HG02623 (cell line): Measurements from ENCODE around the gene HCFC1R1.

ENCODE experiments used
- ATAC-seq: cut with Tn5 transposase; IDR thresholded peaks from one replicate; pipeline ENCODE4 v1.9.1; 2021; ENCODE audit warnings: moderate library complexity; ENCODE audit not compliant: unreplicated experiment

The HCFC1R1 gene

DNA sequence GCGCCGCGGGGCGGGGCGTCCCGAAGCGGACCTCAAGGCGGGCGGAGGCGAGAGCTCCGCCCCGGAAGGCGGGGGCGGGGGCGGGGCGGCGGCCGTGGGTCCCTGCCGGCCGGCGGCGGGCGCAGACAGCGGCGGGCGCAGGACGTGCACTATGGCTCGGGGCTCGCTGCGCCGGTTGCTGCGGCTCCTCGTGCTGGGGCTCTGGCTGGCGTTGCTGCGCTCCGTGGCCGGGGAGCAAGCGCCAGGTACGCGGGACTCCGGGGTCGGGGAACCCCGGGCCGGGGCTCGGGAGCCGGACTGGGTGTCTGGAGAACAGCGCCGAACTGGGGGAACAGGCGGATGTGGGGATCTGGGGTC is 3.5 kb downstream of the HCFC1R1 start, which contains the start of gene TNFRSF12A:
Gene TNFRSF12A, plus strand, starts transcription at position 122 of the 357 bp plus-strand sequence. Its CDS starts 30 bp downstream, at position 152.
- no peak for ATAC-seq

DNA sequence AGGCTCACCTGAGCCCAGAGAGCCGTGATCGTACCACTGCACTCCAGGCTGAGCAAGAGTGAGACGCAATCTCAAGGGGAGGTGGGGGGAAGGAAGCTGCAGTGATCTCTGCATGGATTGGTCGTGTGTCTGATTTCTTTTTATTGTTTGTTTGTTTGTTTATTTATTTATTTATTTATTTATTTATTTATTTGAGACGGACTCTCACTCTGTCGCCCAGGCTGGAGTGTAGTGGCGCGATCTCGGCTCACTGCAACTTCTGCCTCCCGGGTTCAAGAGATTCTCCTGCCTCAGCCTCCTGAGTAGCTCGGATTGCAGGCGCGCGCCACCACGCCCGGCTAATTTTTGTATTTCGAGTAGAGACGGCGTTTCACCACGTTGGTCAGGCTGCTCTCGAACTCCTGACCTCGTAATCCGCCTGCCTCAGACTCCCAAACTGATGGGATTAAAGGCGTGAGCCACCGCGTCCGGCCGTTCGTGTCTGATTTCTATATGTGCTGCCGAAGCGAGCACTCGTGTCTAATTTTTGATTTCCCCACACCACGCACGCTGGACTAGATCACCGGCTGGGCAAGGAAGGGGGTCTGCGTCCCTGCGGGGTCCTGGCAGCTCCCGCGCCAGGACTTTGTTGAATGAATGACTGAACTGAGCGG is 4.0 kb downstream of the HCFC1R1 start:
- no peak for ATAC-seq

DNA sequence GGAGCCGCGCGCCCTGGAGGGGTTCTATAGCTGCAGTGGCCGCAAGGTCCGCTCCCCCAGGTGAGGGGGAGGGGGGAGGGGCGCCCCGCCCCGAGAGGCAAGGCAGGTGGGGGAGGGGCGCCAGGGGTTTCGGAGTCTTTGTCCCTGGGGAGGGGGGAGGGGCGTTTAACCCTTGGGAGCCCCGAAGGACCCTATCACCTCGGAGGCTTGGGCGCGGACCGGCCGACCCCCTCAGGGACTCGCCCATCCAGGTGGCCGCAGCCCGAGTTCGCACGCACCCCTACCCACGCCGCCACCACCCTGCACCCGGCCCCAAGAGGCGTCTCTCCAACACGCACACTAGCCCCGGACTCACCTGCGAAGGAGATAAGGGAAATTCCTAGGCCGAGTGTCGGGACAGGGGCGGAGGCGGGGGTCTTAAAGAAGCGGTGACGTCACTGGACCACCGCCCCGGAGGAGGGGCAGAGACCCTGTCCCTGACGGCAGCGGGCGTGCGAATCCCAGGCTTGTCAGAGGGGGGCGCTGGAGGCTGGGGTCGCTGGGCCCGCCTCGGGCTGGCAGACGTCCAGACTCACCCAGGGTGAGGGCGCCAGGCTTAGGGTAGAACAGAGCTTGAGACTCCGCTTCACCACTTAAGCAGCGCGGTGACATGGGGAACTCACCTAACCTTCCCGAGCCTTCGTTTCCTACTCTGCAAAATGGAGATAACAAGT is 5.8 kb downstream of the HCFC1R1 start, which contains the start of gene CLDN6:
Gene CLDN6, minus strand, starts transcription at position 390 of the 713 bp plus-strand sequence. CDS start 2,162 bp downstream, outside the sequence.
- ATAC-seq: no peak

DNA sequence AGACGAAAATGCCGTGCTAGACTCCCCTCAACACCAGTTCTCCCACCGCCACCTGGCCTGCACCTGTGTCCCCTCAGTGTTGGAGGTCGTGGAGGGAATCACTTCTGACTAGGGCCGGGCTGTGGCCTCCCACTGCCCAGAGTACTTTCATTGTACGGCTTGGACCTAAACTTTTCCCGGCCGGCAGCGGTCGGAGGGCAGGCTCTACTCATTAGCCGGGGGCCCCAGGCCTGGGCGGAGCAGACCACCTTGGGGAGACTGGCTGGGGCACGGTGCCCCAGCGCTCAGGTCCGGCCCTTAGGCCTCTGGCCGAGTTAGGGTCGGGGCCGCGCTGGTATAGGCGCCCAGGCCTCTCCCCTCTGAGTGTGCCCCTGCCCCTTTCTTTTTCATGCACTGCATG is 6.4 kb downstream of the HCFC1R1 start:
- ATAC-seq: no peak

DNA sequence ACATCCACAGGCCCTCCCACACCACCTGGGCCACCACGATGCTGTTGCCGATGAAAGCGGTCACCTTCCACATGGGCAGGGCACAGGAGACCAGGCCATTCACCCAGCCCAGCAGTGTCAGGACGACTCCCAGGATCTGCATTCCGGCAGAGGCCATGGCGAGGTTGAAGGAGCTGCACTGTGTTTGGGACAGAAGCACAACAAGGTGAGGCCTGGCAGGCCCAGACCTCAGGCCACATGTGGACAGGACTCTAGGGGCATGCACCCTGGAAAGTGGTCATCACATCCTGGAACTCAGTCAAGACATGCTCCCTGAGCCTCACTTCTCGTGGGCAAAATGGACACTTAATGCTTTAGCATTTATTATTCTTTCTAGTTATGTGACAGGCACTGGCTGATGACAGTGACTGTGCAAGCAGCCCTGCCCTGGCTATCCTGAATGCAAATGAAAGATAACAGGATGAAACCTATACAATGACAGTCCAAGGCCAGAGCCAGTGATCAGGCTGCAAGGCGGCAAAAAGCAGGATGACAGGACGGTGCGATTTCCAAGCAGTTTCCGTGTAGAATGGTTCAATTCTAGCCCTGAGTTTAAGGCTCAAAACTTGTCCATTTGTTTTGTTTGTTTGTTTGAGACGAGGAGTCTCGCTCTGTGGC is 7.7 kb downstream of the HCFC1R1 start:
- no peak for ATAC-seq

DNA sequence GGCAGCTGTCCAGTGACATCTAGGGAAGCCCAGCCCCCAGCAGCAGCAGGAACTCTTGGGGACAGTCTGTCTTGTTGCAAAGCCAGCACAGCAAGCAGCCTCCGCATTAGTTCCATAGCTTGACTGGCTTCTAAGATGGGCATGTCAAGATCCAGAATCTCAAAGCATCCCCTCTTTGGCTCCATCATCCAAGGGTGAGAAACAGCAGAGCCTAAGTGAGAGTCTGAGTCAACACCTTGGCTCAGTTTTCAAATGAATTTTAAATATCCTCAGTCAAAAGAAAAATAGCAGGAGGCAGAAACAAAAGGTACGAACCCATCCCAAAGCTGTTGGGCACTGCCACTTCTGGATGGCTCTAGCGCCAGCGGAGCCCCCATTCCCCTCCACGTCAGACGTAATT is 8.8 kb downstream of the HCFC1R1 start:
- no peak for ATAC-seq

DNA sequence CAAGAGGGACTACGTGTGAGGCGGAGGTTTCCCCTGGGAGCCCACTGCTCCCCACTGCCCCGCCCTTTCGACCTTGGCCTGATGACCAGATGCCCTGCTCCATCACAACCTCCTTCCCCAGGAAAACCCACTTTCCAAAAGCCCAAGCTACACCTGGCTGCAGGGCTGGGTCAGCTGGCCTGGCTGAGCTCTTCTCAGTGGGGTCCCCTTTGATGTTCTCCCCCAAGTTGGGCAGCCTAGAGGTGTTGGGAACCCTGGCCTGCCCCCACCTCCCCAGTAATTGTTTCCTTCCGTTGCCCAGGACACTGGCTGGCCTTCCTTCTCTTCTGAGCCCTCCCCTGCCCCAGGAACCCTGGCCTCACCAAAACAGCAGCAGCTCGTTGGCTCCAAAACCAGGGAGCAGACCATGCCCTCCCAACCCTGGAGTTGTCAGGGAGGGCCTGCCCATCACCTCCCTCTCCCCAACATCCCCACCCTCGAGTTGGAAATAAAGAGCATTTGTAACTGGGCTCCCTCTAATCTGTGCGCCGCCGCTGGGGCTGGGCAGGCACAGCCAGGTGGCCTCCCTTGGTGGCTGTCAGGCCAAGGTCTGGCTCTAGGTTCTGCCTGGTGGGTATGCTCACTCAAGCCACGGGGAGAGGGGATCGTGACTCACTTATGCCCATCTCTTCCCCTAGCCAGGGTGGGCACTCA is 9.6 kb downstream of the HCFC1R1 start:
- no peak for ATAC-seq

DNA sequence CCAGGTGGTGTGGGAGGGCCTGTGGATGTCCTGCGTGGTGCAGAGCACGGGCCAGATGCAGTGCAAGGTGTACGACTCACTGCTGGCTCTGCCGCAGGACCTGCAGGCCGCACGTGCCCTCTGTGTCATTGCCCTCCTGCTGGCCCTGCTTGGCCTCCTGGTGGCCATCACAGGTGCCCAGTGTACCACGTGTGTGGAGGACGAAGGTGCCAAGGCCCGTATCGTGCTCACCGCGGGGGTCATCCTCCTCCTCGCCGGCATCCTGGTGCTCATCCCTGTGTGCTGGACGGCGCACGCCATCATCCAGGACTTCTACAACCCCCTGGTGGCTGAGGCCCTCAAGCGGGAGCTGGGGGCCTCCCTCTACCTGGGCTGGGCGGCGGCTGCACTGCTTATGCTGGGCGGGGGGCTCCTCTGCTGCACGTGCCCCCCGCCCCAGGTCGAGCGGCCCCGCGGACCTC is 10.2 kb downstream of the HCFC1R1 start:
- no peak for ATAC-seq

DNA sequence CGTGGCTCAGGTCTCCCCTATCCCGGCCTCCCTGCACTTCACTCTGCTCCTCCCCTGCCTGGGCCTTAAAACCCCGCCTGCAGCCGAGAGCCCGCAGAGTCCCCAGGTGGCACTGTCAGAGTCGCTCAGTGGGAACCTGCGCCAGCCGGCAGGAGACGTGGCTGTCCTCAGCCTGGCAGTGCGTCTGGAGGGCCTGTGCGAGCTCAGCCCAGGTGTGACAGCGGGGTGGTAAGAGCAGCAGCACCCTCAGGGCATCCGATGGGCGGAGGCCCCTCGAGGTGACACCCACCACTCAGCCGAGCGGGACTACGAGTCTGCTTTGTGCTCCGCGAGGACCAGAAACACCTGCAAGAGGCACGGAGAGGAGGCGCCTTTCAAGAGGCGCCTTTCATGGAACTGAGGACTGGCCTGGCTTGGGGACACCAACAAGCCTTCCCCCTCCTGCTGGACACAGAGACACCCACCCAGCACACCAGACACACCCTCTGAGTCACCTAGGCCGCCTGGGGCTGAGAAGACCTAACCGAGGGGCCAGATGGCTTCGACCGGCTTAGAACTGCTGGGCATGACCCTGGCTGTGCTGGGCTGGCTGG is 10.8 kb downstream of the HCFC1R1 start, which contains the start of gene CLDN9:
Gene CLDN9, plus strand, starts transcription at position 96 of the 593 bp plus-strand sequence. Its CDS starts 440 bp downstream, at position 536.
- no peak for ATAC-seq

DNA sequence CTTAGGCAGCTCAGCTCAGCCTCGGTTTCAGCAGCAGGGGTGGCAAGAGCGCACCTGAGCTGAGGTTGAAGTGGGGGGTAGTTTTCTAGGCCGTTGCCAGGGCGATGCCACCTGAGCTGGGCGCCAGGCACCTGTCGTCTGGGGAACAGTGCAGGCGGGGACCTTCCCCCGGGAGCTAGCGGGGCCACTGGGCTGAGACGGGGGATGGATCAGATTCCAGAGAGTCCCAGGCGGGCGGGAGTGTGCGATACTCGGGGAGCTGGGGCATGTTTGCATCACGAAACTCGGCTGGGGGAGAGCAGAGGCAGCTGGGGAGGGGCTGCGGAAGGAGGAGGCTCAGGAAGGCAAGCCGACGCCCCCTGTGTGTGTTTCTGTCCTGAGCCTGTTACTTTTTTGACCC is 11.5 kb downstream of the HCFC1R1 start:
- no peak for ATAC-seq

DNA sequence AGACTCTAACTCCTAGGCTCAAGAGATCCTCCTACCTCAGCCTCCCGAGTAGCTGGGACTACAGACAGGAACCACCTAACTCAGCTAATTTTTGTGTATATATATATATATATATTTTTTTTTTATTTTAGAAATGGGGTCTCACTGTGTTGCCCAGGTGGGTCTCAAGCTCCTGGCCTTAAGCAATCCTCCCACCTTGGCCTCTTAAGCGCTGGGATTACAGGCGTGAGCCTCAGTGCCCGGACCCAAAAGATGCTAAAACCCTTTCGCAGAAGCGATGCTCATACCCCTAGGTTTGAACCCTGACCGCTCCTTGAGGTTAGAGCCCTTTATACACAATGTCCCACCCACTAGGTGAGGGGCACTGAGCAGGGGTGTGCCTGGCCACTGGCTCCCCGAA is 13.2 kb downstream of the HCFC1R1 start:
- ATAC-seq: no peak

DNA sequence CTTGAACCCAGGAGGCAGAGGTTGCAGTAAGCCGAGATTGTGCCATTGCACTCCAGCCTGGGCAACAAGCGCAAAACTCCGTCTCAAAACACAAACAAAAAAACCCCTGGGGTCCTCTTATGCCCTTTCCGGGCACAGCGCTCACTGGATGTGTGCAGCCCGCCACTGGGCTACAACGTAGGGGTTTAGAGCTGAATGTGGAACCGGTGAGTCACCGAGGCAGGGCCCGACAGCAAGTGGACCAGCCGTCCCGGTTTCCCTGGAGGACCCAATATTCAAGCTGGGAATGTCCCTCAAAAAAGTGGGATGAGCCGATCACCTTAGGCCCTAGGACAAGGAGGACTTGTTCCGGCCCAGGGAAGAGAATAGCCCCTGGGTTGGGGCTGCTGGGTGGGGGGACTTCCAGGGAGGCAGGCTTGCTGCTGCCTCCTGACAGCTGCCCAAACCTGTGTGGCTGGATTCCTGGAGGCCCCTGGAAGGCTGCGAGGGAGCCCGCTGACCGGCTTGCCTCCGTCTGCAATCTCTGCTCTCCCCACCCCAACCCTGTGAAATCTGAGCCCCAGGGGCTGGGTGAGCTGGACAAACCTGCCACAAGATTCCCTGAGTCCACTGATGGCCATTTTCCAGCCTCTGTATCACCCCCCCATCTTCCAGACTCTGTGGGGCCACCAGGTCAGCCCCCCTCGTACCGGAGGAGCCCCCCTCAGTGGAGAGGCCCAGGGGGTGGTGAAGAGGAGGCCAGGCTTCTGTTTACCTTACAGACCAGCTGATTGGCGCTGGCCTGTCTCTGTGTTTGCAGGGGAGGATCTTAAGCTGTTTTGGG is 14.0 kb downstream of the HCFC1R1 start:
- ATAC-seq: no peak

DNA sequence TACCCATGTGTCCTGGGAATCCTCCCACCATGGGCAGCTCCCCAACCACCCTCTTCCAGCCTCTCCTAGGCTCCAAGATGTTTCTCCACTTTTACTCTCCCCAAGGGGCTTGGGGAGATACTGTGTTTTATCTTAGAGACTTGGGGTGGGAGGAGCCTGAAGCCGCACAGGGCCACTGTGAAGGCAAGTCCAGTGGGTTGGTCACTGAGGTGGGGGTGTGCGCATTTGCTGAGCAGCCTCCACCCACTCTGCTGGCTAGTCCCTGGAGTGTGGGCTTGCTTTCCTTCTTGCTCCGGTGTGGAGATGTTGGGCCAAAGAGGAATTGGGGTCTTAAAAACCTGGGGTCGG is 15.1 kb downstream of the HCFC1R1 start:
- no peak for ATAC-seq

DNA sequence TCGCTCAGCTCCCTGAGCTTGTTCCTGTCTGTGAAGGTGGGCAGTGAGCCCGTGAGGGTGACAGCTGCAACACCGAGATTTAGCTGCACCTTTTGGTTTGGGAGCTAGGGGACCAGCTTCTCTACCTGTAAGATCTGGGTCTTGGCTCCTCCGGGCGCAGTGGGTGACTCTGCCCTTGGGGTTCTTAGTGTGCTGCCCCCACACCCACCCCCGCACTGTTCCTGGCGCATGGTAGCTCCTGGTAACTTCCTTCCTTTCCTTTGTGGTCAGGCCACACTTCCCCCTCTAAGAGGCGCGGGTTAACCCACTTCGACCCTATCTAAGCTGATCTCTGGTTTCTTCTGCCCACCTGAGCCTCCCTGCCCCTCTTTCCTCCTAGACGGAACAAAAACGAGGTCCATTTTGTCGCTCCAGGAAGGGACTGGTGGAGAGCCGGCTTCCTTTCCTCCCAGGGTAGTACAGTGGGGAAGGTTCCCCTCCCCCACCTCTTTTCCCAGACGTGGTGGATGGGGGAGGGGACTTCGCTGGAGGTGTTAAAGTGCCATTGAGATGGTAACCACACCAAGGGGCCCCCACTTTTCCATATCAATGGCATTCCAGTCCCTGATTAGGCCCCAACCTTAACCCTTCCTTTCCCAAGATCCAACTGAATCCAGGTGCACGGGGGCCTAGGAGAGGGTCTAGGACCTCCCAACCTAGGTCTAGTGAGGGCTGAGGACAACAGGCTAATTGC is 15.6 kb downstream of the HCFC1R1 start:
- no peak for ATAC-seq

DNA sequence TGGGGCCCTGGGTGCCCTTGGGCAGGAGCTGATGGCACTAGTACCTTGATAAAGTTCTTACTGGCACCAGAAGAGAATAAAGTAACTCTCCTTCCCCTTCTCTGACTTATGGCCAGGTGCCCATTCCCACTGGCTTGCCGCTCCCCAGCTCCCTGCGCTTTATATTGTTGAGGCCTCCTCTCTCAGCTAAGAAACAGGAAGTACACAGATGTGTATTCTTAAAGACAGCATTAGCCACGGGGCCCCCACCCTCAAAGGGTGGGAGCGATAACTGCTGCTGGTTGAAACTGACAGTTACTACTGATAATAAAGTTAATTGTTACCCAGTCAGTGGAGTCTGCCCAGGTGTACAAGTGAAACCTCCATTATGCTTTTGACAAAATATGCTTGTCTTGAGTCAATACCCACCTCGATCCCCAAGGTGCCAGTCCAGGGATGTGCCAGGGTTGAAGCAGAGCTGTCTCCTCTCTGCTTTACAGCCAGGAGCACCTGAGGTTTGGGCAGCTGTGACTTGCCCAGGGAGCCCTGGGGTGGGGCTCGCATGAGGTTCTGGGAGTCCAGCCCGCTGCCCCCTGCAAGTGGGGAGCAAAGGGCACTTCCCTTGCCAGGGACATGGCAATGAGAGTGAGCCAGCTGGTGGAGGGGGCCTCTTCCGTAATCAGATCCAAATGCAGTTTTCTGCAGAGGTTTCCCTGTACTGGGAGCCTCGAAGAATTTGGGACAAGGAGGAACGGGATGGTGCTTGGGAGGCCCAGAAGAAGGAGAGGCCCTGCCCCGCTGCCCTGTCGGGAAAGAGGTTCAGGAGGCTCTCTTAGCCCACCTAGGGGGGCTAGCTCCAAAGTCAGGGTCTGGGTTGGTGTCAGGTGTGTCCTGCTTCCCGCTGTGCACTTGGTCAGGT is 16.4 kb downstream of the HCFC1R1 start:
- ATAC-seq: no peak

DNA sequence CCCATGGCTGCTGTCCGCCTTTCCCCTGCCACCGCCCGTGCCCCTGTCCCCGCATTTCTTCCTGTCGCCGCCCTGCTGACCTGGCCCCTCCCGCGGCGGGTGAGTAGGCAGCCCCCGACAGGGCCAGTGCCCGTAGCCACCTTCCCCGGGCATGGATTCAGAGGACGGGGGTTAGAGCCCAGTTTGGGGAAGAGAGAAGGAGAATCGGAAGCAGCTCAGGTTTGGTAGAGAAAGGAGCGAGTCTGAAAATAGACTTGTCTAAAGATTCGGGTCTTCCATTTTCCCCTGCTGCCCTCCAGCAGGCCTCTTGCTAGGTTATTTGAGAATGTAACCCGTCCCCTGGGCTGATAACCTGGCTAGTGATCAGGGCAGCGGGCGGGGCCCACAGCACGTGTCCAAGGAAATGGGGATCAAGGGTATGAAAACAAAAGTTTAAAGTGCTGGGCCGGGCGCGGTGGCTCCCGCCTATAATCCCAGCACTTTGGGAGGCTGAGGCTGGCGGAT is 18.9 kb downstream of the HCFC1R1 start:
- ATAC-seq: no peak

DNA sequence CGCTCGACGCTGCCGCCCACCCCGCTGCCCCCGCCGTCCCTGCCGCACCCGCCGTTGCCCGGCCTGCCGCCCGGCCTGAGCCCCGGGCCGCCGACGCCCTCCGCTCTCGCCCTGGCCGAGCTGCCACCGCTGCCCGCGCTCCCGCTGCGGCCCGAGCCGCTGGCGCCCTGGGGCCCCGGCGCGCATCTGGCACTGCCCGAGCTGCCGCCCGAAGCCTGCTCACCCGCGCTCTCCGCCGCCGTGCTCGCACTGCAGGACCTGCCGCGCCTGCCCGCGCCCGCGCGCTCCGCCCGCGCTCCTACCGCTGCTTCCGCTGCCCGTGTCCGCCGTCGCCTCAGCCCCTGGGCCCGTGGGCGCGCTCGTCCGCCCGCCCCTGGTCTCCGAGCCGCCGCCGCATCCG is 19.4 kb downstream of the HCFC1R1 start:
- ATAC-seq: peak; percentile 6

DNA sequence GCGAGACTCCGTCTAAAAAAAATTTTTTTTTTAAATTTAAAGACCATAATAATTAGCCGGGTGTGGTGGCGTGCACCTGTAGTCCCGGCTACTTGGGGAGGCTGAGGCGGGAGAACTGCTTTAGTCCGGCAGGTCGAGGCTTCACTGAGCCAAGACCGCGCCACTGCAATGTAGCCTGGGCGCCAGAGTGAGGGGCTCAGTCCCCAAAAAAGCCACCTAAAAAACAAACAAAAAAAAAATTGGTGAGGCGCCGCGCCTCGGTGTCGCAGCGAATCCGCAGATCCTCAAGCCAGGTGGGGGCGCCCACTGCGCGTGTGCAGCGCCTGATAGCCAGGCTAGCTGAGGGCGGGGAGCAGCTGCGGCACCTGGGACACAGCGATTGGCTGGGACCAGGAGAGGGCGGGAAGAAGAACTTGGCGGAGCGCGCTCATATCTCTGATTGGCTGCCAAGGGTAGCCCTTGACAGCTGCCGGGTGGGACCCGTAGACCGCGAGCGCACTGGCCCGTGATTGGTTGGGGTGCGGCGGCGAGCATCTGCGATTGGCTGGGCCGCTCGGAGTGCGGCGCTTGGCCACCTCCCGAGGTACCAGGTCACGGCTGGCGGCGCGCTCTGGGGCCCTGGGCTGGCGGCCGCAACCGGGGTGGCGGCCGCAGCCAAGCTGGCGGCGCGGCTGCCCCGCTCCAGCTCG is 20.0 kb downstream of the HCFC1R1 start:
- peak; percentile 94 for ATAC-seq
